ENCODE results near the gene FAM120A.

- TF ChIP-seq ZNF507 (tag; conservative IDR thresholded peaks at IDR 0.05): no peak
- TF ChIP-seq, protein P1, sequence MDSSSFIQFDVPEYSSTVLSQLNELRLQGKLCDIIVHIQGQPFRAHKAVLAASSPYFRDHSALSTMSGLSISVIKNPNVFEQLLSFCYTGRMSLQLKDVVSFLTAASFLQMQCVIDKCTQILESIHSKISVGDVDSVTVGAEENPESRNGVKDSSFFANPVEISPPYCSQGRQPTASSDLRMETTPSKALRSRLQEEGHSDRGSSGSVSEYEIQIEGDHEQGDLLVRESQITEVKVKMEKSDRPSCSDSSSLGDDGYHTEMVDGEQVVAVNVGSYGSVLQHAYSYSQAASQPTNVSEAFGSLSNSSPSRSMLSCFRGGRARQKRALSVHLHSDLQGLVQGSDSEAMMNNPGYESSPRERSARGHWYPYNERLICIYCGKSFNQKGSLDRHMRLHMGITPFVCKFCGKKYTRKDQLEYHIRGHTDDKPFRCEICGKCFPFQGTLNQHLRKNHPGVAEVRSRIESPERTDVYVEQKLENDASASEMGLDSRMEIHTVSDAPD (CRISPR knock-in tag; IDR thresholded peaks at IDR 0.05): no peak
- TF ChIP-seq USF1 (CRISPR knock-in tag; IDR thresholded peaks at IDR 0.05): no peak
- no peak for TF ChIP-seq RBM17 (IDR thresholded peaks at IDR 0.05; ENCODE audit: borderline replicate concordance, low read depth, low read length)
- TF ChIP-seq NRF1 (conservative IDR thresholded peaks at IDR 0.05 in 1 of 2, IDR thresholded peaks at IDR 0.05 in 1 of 2): no peak
- TF ChIP-seq NFRKB (IDR thresholded peaks at IDR 0.05; ENCODE audit: low read depth): no peak
- TF ChIP-seq NFATC3 (IDR thresholded peaks at IDR 0.05): no peak
- TF ChIP-seq, protein P2, sequence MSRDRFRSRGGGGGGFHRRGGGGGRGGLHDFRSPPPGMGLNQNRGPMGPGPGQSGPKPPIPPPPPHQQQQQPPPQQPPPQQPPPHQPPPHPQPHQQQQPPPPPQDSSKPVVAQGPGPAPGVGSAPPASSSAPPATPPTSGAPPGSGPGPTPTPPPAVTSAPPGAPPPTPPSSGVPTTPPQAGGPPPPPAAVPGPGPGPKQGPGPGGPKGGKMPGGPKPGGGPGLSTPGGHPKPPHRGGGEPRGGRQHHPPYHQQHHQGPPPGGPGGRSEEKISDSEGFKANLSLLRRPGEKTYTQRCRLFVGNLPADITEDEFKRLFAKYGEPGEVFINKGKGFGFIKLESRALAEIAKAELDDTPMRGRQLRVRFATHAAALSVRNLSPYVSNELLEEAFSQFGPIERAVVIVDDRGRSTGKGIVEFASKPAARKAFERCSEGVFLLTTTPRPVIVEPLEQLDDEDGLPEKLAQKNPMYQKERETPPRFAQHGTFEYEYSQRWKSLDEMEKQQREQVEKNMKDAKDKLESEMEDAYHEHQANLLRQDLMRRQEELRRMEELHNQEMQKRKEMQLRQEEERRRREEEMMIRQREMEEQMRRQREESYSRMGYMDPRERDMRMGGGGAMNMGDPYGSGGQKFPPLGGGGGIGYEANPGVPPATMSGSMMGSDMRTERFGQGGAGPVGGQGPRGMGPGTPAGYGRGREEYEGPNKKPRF (IDR thresholded peaks at IDR 0.05; ENCODE audit: low read depth, low read length): no peak
- TF ChIP-seq TSC22D4 (tag; IDR thresholded peaks at IDR 0.05): no peak
Measured at GRCh38 chr9:93458712-93459111, 7.2 kb downstream of the FAM120A start.
